AG04450 (cell line): ENCODE data around the gene DIP2C. TPM values are rescaled to one million over a fixed set of nuclear protein-coding genes. Genes with fewer than 3 reads are reported as not detected.
A peak's percentile ranks its signal among the peaks of the same experiment; 100 is the strongest.

Source experiments
- CTCF ChIA-PET: fragments of 300-600, 350-600 bp; formaldehyde crosslinking; extraction: SDS; loops from one replicate; lab custom pipeline; 2022; ENCODE audit warnings: antibody characterized with exemption, inconsistent platforms; lab: Charles Lee
- POLR2A ChIA-PET: fragments of 350-600 bp; formaldehyde crosslinking; extraction: SDS; loops from one replicate; lab custom pipeline; 2021; ENCODE audit warnings: antibody characterized with exemption, inconsistent platforms; lab: Yijun Ruan, JAX
- DNase-seq: peaks from one replicate; pipeline ENCODE4 v3.0.0-alpha.2; 2011; ENCODE audit warnings: low read depth, low spot score
- H3K27ac ChIP-seq: one replicate; pipeline ENCODE4 v1.5.1; 2012; ENCODE audit warnings: low read depth, low read length, control low read depth
- H3K27me3 ChIP-seq: one replicate; pipeline ENCODE4 v1.6.0; 2012; ENCODE audit warnings: low read length; ENCODE audit not compliant: control insufficient read depth, insufficient read depth
- H3K4me3 ChIP-seq: 2 replicates; pipeline ENCODE4 v1.5.1; 2011; ENCODE audit warnings: mild to moderate bottlenecking, low read depth, low read length, control low read depth
- H3K9me3 ChIP-seq: 2 replicates; pipeline ENCODE4 v1.5.1; 2012; ENCODE audit warnings: low read length; ENCODE audit not compliant: control insufficient read depth, insufficient read depth
- polyA plus RNA-seq: library from polyadenylated mRNA; depleted of rRNA; stranded (reverse); fragments of >200 nt; gene quantifications from 2 replicates; pipeline ENCODE4 v1.2.3, GENCODE V29; 2011
- TF ChIP-seq, protein P1 (sequence below): IDR thresholded peaks from 2 replicates; pipeline ENCODE4 v1.5.1; 2011; ENCODE audit warnings: low read depth, low read length, control low read depth, inconsistent platforms

Gene DIP2C
- polyA plus RNA-seq, 1 experiment = 9.6 TPM

DNA sequence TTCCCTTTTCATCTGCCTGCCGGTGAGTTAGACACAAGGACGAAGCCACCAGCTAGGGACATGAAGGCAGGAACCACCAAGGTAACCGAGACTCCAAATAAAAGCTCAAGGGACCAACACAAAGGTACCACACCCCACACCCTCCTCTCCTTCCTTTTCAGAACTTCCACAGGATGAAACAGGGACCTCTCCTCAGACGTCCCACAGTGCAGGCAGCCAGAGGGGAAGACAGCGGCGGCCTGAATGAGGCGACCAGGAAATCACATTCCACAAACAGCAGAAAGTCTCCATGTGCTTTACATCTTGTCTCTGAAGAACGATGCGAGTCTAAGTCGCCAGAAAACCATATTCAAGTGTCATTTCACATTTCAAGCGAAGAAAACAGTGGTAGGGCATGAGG lies 97.8 kb downstream of the DIP2C start:
- H3K27me3 ChIP-seq = no peaks in the 10 kb centered on the region
- H3K27ac ChIP-seq = no peak overlapping the region
- H3K4me3 ChIP-seq = no peak overlapping the region
- POLR2A ChIA-PET = no interaction called here
- H3K9me3 ChIP-seq = no peaks in the 10 kb centered on the region; the same call in 1 of the 2 replicates
- CTCF ChIA-PET = interaction anchor here (0.6 kb wide), 1 partner anchor 197 kb away, joined by 6 read pairs; no protein-coding TSS in a partner anchor
- TF ChIP-seq, protein P1, sequence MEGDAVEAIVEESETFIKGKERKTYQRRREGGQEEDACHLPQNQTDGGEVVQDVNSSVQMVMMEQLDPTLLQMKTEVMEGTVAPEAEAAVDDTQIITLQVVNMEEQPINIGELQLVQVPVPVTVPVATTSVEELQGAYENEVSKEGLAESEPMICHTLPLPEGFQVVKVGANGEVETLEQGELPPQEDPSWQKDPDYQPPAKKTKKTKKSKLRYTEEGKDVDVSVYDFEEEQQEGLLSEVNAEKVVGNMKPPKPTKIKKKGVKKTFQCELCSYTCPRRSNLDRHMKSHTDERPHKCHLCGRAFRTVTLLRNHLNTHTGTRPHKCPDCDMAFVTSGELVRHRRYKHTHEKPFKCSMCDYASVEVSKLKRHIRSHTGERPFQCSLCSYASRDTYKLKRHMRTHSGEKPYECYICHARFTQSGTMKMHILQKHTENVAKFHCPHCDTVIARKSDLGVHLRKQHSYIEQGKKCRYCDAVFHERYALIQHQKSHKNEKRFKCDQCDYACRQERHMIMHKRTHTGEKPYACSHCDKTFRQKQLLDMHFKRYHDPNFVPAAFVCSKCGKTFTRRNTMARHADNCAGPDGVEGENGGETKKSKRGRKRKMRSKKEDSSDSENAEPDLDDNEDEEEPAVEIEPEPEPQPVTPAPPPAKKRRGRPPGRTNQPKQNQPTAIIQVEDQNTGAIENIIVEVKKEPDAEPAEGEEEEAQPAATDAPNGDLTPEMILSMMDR = no peak
- no peak for DNase-seq

DNA sequence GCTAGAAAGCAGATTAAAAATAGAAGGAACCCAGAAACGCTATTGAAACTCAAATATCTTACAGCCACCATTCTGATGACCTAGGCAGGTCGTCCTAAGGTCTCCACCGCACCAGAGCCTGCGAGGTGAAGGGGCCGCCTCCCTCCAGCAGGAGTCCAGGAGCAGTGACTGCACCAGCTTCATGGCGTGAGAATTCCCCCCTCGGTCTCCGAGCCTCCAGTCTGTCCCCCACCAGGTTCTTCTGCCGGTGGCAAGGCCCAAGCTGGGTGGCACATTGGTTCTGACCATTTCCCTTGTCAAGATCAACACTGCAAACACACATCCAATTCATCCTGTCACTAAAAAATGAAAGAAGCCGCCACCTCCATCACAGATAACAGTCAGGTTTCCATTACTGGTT lies 98.7 kb downstream of the DIP2C start:
- Histone ChIP-seq H3K27me3 (no peaks in the 10 kb centered on the region), H3K4me3 (no peak overlapping the region), H3K9me3 (no peaks in the 10 kb centered on the region; the same call in 1 of the 2 replicates), H3K27ac (no peak overlapping the region)
- ChIA-PET CTCF (no interaction called here), POLR2A (no interaction called here)
- DNase-seq = no peak
- TF ChIP-seq, protein P1 = no peak

DNA sequence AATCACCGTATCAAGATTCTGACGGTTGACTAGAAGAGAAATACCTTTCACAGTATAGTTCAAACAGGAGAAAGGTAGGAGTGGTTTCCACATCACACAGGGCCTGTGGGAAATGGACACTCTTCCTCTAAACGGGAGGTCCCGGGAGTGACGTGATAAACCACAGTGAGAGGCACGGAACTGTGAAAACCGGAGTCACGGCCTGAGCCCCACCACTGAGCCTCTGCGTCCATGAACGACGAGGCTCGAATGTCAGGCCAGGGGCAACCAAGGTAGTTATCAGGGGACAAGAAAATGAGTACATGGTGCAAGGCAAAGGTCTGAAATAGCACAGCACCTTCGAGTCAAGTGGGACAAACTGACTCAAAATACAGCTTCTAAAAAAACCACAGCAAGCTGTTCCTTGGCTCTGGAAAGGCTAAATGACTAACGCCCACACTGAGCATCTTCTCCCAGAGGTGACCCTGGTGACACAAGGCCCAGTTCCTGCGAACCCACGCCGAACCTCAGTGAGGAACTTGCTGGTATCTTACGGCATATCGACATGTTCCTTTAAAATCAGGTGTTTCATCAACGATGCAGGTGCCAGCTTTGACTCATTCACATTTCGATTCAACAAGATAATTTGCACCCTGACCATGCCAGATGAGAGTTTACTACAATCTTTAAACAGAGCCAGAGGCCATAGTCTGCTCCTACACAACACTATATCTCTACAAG lies 99.3 kb downstream of the DIP2C start:
- Histone ChIP-seq H3K4me3 (no peak overlapping the region), H3K27me3 (no peaks in the 10 kb centered on the region), H3K27ac (no peak overlapping the region), H3K9me3 (no peaks in the 10 kb centered on the region; the same call in 1 of the 2 replicates)
- ChIA-PET CTCF (no interaction called here), POLR2A (no interaction called here)
- TF ChIP-seq, protein P1 = no peak
- no peak for DNase-seq

DNA sequence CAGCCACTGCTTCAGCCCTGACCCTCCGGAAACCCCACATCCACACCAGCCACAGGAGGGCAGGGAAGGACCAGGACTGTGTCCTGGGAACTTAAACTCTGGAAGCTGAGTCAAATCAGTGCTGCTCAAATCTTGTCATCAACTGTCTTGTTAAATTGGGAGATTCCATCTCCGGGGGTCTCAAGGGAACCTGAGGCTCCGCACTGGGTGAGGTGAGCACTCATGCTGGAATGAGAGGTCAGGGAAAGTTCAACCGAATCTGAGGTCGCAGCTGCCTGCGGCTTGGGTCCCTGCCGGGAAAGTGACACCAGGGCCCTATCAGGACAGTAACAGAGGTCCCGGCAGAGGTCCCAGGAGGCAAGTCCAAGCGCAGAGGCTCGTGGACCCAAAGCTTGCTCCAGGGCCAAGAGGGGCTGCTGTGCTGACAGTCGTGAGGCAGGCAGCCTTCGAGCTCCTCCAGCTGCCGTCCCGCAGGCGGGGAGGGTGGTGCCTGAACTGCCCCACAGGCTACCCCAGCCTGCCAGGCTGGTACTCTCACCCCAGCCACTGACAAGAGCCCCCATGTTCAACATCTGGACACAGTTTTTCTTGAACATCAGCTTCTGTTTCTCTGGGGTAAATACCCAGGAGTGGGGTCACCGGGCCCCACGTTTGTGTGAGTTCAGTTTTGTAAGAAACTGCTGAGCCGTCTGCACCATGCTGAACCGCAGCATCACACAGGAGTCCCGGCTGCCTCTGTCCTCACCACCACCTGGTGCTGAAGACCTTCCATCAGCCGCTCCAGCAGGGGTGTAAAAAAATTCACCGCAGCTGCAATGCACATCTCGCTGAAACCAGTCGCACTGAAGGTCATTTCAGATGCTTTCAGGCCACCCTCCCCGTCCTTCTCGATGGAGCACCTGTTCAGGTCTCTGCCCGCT lies 101.0 kb downstream of the DIP2C start:
- TF ChIP-seq, protein P1 = peak; percentile 48
- no peak for DNase-seq
- Histone ChIP-seq H3K27ac (no peak overlapping the region), H3K9me3 (peaks cover 3% of the 10 kb centered on the region; the same call in 1 of the 2 replicates), H3K4me3 (no peak overlapping the region), H3K27me3 (no peaks in the 10 kb centered on the region)
- ChIA-PET CTCF (interaction anchor here (1.1 kb wide), 1 partner anchor 77 kb away, joined by 3 read pairs; no protein-coding TSS in a partner anchor), POLR2A (interaction anchor here (0.5 kb wide), 1 partner anchor 64 kb away, joined by 4 read pairs; no protein-coding TSS in a partner anchor)
